D721Med (cell line): ENCODE results near the gene SPRR5.

Experiments
- DNase-seq: peaks from one replicate; pipeline ENCODE4 v3.0.0; 2011; ENCODE audit warnings: low spot score; ENCODE audit not compliant: insufficient read length
- FAIRE-seq: peaks from 2 replicates; lab custom pipeline; 2011; peaks lifted over from hg19 to GRCh38; lab: Jason Lieb, UNC
- TF ChIP-seq, protein P1 (sequence below): IDR thresholded peaks from 2 replicates; pipeline ENCODE4 v1.5.1; 2012; ENCODE audit warnings: mild to moderate bottlenecking, control low read depth; ENCODE audit not compliant: insufficient read depth; ENCODE audit errors: missing control alignments

SPRR5 gene, protein sequence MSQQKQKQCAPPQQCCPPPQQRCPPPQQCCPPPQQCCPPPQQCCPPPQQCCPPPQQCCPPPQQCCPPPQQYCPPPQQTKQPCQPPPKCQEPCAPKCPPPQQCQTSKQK

DNA sequence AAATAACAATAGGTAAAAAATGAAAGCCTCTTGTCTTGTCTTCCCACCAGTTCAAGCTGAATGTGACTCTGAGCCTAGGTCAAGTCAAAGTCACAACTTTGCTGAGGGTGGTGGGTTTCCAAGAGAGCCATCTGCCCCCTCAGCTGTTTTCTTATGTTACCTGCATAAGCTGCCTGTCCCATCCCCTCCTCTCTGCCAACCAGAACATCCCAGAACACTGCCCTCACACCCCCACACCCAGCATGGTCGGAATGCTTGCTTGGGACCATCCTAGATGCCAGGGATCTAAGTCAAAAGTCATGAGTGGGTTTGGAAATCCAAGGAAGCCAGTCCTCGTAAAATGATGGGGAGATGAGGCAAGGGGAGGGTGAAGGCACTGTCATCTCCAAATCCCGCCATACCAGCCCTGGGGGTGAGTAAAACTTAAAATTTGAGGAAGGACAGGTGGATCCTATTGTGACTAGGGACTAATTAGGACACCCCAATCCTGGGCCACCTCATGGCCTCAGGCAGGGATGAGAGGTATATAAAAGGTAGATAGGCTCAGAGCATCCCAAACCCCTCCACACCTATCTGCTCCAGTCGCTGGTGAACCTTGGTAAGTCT lies at the start of gene SPRR5:
TSS of gene SPRR5 (plus strand) at position 556 of the 606 bp plus-strand sequence. CDS start 1,349 bp downstream, outside the sequence.
- FAIRE-seq (no peak), DNase-seq (no peak)
- TF ChIP-seq, protein P1, sequence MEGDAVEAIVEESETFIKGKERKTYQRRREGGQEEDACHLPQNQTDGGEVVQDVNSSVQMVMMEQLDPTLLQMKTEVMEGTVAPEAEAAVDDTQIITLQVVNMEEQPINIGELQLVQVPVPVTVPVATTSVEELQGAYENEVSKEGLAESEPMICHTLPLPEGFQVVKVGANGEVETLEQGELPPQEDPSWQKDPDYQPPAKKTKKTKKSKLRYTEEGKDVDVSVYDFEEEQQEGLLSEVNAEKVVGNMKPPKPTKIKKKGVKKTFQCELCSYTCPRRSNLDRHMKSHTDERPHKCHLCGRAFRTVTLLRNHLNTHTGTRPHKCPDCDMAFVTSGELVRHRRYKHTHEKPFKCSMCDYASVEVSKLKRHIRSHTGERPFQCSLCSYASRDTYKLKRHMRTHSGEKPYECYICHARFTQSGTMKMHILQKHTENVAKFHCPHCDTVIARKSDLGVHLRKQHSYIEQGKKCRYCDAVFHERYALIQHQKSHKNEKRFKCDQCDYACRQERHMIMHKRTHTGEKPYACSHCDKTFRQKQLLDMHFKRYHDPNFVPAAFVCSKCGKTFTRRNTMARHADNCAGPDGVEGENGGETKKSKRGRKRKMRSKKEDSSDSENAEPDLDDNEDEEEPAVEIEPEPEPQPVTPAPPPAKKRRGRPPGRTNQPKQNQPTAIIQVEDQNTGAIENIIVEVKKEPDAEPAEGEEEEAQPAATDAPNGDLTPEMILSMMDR, result no peak

DNA sequence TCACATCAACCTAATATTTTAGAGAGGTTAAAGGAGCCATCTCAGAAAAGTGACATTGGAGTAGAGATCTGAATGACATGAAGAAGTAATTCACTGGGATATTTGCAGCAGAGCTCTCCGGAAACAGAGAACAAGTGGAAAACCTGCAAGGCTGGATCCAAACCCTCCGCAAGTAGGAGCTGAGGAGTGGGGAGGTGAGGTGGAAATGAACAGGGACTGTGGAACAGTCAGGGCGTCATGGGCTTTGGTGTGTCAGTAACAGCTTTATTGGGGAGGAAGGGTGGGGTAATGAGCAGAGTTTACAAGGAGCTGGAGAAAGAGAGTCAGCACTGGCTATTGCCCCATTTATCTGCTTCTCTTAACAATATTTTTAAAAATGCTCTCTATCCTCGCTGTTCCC lies 48.0 kb upstream of the SPRR5 start:
- FAIRE-seq (no peak), DNase-seq (no peak)
- TF ChIP-seq, protein P1, result no peak

GRCh38 chr1:152899883-152900282 lies 47.1 kb upstream of the SPRR5 start:
- no peak for DNase-seq
- FAIRE-seq, result no peak
- TF ChIP-seq, protein P1, result no peak

GRCh38 chr1:152901631-152902030 lies 45.4 kb upstream of the SPRR5 start:
- TF ChIP-seq, protein P1, result no peak
- FAIRE-seq, result no peak
- DNase-seq, result no peak

GRCh38 chr1:152902636-152903035 lies 44.4 kb upstream of the SPRR5 start:
- FAIRE-seq (no peak), DNase-seq (no peak)
- TF ChIP-seq, protein P1, result no peak

DNA sequence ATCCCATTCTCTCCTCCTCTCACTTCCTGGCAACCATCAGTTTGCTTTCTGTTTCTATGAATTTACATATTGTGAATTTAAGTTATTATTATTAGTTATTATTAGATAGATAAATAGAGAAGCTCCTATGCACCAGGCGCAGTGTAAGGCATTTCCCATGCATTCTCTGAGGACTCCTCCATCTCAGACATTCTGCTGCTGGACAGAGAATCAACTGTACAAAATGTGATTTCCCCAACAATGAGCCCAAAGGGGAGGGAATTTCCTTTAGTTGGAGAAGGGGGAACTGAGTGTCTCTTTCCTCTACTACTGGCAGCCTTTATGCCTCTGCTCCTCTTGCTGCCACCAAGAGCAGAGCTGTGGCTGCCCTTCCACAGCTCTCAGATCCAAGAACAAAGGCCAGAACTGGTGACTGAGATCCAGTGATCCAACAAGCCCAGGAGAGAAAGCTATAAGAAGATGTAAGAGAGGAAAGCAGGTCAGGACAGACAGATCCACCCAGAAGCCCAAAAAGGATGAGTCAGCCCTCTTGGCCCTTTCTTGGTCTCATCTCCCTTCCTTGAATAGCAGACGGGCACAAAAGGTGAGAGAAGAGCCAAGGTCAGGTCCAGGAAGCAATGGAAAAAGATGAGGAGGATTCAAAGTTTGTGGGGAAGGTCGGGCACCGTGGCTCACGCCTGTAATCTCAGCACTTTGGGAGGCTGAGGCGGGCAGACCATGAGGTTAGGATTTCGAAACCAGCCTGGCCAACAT lies 42.1 kb upstream of the SPRR5 start:
- FAIRE-seq, result no peak
- TF ChIP-seq, protein P1, result no peak
- no peak for DNase-seq
